ENCODE results near the gene EIF4EBP2. TPM values are rescaled to one million over a fixed set of nuclear protein-coding genes. Genes with fewer than 3 reads are reported as not detected.

Gene EIF4EBP2
- total RNA-seq, 1 donor: 46.0 TPM

DNA sequence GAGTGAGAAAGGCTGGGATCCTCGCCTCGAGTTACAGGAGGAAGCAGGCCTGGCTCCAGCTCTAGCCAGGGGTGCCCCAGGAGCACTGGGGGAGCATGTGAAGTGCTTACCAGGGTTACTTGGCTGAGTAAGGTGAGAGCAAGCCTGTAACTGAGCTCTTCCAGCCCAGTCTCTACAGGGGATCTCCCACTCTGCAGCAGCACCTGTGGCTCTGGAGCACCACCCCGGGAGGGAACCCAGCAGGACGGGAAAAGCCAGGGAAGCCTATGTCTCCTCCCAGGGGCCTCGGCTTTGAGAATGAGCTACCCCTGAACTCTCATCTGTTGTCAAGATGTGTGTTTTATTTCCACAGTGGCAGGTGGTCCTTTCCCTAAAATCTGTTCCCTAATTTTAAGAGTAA, 32.1 kb upstream of the EIF4EBP2 start:
- Histone ChIP-seq H2AFZ (ENCODE audit: low read length) (no peak overlapping the region), H3K27me3 (ENCODE audit: insufficient read depth, low read length) (no peaks in the 10 kb centered on the region), H4K20me1 (ENCODE audit: insufficient read depth, low read length) (peaks cover 4% of the 10 kb centered on the region), H3K9me3 (ENCODE audit: low read depth, low read length) (no peaks in the 10 kb centered on the region), H3K4me2 (ENCODE audit: insufficient read depth, low read length) (no peak overlapping the region), H3K4me3 (ENCODE audit: insufficient read depth, low read length) (no peak overlapping the region), H3K27ac (ENCODE audit: low read depth, low read length) (no peak overlapping the region), H3K4me1 (ENCODE audit: insufficient read depth, low read length) (peaks cover 5% of the 10 kb centered on the region), H3K79me2 (ENCODE audit: insufficient read depth, low read length) (no peaks in the 10 kb centered on the region), H3K36me3 (ENCODE audit: insufficient read depth, low read length) (no peaks in the 10 kb centered on the region)
- TF ChIP-seq, protein P1, sequence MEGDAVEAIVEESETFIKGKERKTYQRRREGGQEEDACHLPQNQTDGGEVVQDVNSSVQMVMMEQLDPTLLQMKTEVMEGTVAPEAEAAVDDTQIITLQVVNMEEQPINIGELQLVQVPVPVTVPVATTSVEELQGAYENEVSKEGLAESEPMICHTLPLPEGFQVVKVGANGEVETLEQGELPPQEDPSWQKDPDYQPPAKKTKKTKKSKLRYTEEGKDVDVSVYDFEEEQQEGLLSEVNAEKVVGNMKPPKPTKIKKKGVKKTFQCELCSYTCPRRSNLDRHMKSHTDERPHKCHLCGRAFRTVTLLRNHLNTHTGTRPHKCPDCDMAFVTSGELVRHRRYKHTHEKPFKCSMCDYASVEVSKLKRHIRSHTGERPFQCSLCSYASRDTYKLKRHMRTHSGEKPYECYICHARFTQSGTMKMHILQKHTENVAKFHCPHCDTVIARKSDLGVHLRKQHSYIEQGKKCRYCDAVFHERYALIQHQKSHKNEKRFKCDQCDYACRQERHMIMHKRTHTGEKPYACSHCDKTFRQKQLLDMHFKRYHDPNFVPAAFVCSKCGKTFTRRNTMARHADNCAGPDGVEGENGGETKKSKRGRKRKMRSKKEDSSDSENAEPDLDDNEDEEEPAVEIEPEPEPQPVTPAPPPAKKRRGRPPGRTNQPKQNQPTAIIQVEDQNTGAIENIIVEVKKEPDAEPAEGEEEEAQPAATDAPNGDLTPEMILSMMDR (IDR thresholded peaks at IDR 0.05; ENCODE audit: extremely low read depth, low read depth, low read length): no peak
- no peak for DNase-seq (ENCODE audit: insufficient read length, low spot score, missing footprints)

DNA sequence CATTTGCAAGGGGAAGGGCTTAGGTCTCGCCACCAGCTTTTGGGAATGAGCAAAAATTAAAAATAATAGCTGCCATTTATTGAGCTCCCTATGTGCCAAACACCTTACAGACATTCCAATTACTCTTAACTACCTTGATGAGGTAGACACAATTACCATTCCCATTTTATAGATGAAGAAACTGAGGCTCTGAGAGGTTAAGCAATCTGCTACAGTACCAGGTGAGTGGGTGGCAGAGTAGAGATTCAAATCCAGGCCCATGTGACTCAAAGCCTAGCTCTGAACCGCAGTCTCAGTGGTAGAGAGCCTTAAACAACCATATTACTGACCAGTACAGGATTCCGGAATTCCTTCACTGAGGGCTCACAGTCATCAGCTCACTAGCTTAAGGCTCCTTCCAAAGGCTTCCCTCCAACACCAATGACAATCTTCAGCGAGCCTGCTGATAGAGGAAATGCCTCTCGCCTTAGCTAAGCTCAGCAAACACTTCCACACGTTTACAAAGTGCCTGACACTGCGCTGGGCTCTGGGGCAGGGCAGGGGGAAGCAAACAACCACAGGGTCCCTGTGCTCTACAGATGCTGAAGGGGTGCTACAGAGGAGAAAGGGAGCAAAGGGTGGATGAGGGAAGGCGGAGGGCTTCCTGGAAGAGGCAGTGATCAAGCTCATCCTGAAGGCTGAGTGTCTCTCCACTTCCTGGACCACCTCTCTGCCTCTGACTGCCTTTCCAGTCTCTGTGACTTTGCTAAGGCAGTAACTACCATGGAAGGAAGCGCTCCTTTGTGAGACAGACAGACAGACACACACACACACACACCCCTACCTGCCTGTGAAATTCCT, 28.9 kb upstream of the EIF4EBP2 start:
- Histone ChIP-seq H3K4me2 (ENCODE audit: insufficient read depth, low read length) (no peak overlapping the region), H2AFZ (ENCODE audit: low read length) (no peak overlapping the region), H3K9me3 (ENCODE audit: low read depth, low read length) (no peaks in the 10 kb centered on the region), H3K27ac (ENCODE audit: low read depth, low read length) (no peak overlapping the region), H3K79me2 (ENCODE audit: insufficient read depth, low read length) (no peaks in the 10 kb centered on the region), H4K20me1 (ENCODE audit: insufficient read depth, low read length) (peaks cover 7% of the 10 kb centered on the region), H3K4me1 (ENCODE audit: insufficient read depth, low read length) (peaks cover 11% of the 10 kb centered on the region), H3K4me3 (ENCODE audit: insufficient read depth, low read length) (no peak overlapping the region), H3K36me3 (ENCODE audit: insufficient read depth, low read length) (no peaks in the 10 kb centered on the region), H3K27me3 (ENCODE audit: insufficient read depth, low read length) (no peaks in the 10 kb centered on the region)
- DNase-seq (ENCODE audit: insufficient read length, low spot score, missing footprints): no peak
- TF ChIP-seq, protein P1 (IDR thresholded peaks at IDR 0.05; ENCODE audit: extremely low read depth, low read depth, low read length): no peak

DNA sequence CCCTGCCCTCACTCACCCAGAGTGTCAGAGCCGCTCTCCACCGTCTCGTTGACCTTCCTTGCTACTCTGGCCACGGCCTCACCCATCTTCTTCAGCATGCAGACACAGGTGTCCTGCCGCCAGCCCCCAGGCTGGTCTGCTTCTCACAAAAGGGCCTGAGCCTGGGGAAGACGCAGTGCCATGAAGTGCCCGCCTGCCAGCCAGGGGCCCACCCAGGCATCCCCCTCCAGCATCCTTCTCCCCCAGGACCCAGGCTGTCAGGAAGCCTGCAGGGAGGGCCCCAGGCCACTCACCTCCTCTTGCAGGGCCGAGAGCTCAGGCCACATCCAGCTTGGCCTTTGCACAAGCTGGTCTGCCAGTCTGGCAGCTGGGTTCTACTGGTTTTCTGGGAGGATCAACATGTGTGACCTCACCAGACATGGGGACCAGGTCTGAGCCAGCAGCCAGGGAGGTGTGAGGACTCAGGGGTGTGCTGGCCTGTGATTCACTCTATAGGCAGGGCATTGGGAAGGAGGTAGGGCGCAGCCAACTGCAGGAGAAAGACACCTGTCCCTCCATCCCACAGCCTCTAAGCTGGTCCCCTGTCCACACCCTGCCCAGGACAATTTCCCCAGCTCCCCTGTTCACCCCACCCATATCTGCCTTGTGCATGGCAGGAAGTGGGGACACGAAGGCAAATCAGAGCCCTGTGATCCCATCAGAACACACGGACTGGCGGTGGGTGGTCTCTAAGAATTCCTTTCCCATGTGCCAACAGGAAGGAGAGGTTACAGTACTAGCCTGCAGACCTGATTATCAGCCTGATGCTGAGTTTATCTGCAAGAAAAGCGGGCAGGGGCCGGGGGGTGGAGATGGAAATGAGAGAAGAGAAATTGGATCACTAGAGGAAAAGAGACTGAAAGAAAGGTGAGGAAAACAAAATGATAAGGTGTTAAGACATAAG, 27.2 kb upstream of the EIF4EBP2 start:
- no peak overlapping the region for H2AFZ ChIP-seq (ENCODE audit: low read length)
- H3K27ac ChIP-seq (ENCODE audit: low read depth, low read length): no peak overlapping the region
- H3K27me3 ChIP-seq (ENCODE audit: insufficient read depth, low read length): no peaks in the 10 kb centered on the region
- TF ChIP-seq, protein P1 (IDR thresholded peaks at IDR 0.05; ENCODE audit: extremely low read depth, low read depth, low read length): no peak
- no peaks in the 10 kb centered on the region for H3K9me3 ChIP-seq (ENCODE audit: low read depth, low read length)
- H3K4me3 ChIP-seq (ENCODE audit: insufficient read depth, low read length): no peak overlapping the region
- H3K79me2 ChIP-seq (ENCODE audit: insufficient read depth, low read length): no peaks in the 10 kb centered on the region
- no peak overlapping the region for H3K4me2 ChIP-seq (ENCODE audit: insufficient read depth, low read length)
- peaks cover 16% of the 10 kb centered on the region for H3K4me1 ChIP-seq (ENCODE audit: insufficient read depth, low read length)
- no peaks in the 10 kb centered on the region for H3K36me3 ChIP-seq (ENCODE audit: insufficient read depth, low read length)
- DNase-seq (ENCODE audit: insufficient read length, low spot score, missing footprints): peak; percentile 76
- peaks cover 7% of the 10 kb centered on the region for H4K20me1 ChIP-seq (ENCODE audit: insufficient read depth, low read length)

DNA sequence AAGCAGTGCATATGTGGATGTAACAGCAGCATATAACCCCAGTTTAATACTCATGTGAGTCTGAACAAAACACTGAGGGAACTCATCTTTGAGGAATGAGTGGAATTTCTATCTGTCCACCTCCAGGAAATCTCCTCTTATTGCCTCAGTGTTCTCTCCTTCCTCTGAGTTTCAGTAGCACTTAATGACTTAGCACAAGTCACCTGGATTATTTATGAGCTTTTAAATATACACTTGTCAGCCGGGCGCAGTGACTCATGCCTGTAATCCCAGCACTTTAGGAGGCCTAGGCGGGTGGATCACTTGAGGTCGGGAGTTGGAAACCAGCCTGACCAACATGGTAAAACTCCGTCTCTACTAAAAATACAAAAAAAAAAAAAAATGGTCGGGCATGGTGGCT, 25.8 kb upstream of the EIF4EBP2 start:
- Histone ChIP-seq H3K4me2 (ENCODE audit: insufficient read depth, low read length) (peak overlapping the region; percentile 14), H2AFZ (ENCODE audit: low read length) (no peak overlapping the region), H3K27me3 (ENCODE audit: insufficient read depth, low read length) (no peaks in the 10 kb centered on the region), H4K20me1 (ENCODE audit: insufficient read depth, low read length) (peaks cover 7% of the 10 kb centered on the region), H3K79me2 (ENCODE audit: insufficient read depth, low read length) (no peaks in the 10 kb centered on the region), H3K4me1 (ENCODE audit: insufficient read depth, low read length) (peaks cover 21% of the 10 kb centered on the region), H3K4me3 (ENCODE audit: insufficient read depth, low read length) (no peak overlapping the region), H3K9me3 (ENCODE audit: low read depth, low read length) (no peaks in the 10 kb centered on the region), H3K36me3 (ENCODE audit: insufficient read depth, low read length) (no peaks in the 10 kb centered on the region), H3K27ac (ENCODE audit: low read depth, low read length) (peak overlapping the region; percentile 24)
- TF ChIP-seq, protein P1 (IDR thresholded peaks at IDR 0.05; ENCODE audit: extremely low read depth, low read depth, low read length): no peak
- DNase-seq (ENCODE audit: insufficient read length, low spot score, missing footprints): peak; percentile 95

Measured in osteoblast (primary cell).